Measurements from ENCODE around the gene SYCP2L. TPM values are rescaled to one million over a fixed set of nuclear protein-coding genes. Genes with fewer than 3 reads are reported as not detected.

Gene SYCP2L
- total and polyA plus RNA-seq, 2 of the 4 experiments (the other 2 are of a cell fraction) = 0.05 TPM; not detected in 1

DNA sequence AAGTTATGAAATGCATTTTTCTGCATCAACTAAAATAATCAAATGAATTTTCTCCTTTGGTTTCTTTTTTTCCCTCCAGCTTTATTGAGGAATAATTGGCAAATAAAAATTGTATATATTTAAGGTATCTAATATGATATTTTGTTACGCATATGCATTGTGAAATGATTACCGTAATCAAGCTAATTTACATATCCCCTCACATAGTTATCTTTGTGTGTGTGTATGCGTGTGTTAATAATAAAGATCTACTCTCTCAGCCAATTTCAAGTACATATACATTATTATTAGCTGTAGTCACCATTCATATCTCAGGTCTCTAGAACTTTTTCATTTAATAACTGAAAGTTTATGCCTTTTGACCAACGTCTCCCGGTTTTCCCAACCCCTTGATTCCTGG, 61.1 kb downstream of the SYCP2L start:
- H3K9me3 ChIP-seq (ENCODE audit: control insufficient read depth, insufficient read depth, low read length) = no peaks in the 10 kb centered on the region
- no peak overlapping the region for H3K4me3 ChIP-seq (ENCODE audit: insufficient read depth, low read depth, low read length)
- H2AFZ ChIP-seq (replicated peaks; ENCODE audit: low read length, poor library complexity) = no peak overlapping the region
- no peak overlapping the region for H3K27ac ChIP-seq (ENCODE audit: insufficient read depth, low read length)
- intact Hi-C loops (cut with micrococcal nuclease) (no loop called here), in situ Hi-C loops (cut with MboI; ENCODE audit: low sequenced_read_pairs) (no loop called here), dilution Hi-C loops (cut with HindIII; ENCODE audit: low sequenced_read_pairs, unreplicated experiment) (no loop called here)
- H3K27me3 ChIP-seq (ENCODE audit: control insufficient read depth, insufficient read depth, low read length) = peaks cover 5% of the 10 kb centered on the region; the same call in 1 of the 2 replicates
- no peak for ATAC-seq (ENCODE audit: low read depth)
- H2BK5ac ChIP-seq (ENCODE audit: low read depth, low read length, poor library complexity, severe bottlenecking) = no peak overlapping the region
- peaks cover 4% of the 10 kb centered on the region; the same call in 1 of the 2 replicates for H4K20me1 ChIP-seq (ENCODE audit: insufficient read depth, low read length)
- H2AK5ac ChIP-seq (ENCODE audit: low read depth, low read length) = no peak overlapping the region
- TF ChIP-seq MXI1 (IDR thresholded peaks at IDR 0.05; ENCODE audit: borderline replicate concordance, low read depth, low read length) (no peak), CHD1 (IDR thresholded peaks at IDR 0.05; ENCODE audit: low read depth, low read length) (no peak), SMC3 (IDR thresholded peaks at IDR 0.05; ENCODE audit: low read depth, low read length) (no peak), BHLHE40 (IDR thresholded peaks at IDR 0.05; ENCODE audit: low read depth, low read length) (no peak), FOS (IDR thresholded peaks at IDR 0.05; ENCODE audit: low read depth, low read length) (no peak), RCOR1 (IDR thresholded peaks at IDR 0.05; ENCODE audit: insufficient replicate concordance, low read length) (no peak), NFE2L2 (IDR thresholded peaks at IDR 0.05; ENCODE audit: low read depth, low read length) (no peak), MAFK (IDR thresholded peaks at IDR 0.05; ENCODE audit: low read depth, low read length) (no peak), CEBPB (IDR thresholded peaks at IDR 0.05; ENCODE audit: low read depth, low read length) (no peak), RFX5 (IDR thresholded peaks at IDR 0.05; ENCODE audit: low read depth, low read length) (no peak), RAD21 (IDR thresholded peaks at IDR 0.05; ENCODE audit: low read length) (no peak), POLR2A (IDR thresholded peaks at IDR 0.05; ENCODE audit: low read depth, low read length) (no peak), MAZ (IDR thresholded peaks at IDR 0.05; ENCODE audit: borderline replicate concordance, low read depth, low read length) (no peak)
- TF ChIP-seq, protein P1, sequence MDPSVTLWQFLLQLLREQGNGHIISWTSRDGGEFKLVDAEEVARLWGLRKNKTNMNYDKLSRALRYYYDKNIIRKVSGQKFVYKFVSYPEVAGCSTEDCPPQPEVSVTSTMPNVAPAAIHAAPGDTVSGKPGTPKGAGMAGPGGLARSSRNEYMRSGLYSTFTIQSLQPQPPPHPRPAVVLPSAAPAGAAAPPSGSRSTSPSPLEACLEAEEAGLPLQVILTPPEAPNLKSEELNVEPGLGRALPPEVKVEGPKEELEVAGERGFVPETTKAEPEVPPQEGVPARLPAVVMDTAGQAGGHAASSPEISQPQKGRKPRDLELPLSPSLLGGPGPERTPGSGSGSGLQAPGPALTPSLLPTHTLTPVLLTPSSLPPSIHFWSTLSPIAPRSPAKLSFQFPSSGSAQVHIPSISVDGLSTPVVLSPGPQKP (IDR thresholded peaks at IDR 0.05; ENCODE audit: borderline replicate concordance, low read depth, low read length) = no peak
- TF ChIP-seq, protein P2, sequence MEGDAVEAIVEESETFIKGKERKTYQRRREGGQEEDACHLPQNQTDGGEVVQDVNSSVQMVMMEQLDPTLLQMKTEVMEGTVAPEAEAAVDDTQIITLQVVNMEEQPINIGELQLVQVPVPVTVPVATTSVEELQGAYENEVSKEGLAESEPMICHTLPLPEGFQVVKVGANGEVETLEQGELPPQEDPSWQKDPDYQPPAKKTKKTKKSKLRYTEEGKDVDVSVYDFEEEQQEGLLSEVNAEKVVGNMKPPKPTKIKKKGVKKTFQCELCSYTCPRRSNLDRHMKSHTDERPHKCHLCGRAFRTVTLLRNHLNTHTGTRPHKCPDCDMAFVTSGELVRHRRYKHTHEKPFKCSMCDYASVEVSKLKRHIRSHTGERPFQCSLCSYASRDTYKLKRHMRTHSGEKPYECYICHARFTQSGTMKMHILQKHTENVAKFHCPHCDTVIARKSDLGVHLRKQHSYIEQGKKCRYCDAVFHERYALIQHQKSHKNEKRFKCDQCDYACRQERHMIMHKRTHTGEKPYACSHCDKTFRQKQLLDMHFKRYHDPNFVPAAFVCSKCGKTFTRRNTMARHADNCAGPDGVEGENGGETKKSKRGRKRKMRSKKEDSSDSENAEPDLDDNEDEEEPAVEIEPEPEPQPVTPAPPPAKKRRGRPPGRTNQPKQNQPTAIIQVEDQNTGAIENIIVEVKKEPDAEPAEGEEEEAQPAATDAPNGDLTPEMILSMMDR (conservative IDR thresholded peaks at IDR 0.05; ENCODE audit: low read depth, low read length) = no peak
- TF ChIP-seq, protein P3, sequence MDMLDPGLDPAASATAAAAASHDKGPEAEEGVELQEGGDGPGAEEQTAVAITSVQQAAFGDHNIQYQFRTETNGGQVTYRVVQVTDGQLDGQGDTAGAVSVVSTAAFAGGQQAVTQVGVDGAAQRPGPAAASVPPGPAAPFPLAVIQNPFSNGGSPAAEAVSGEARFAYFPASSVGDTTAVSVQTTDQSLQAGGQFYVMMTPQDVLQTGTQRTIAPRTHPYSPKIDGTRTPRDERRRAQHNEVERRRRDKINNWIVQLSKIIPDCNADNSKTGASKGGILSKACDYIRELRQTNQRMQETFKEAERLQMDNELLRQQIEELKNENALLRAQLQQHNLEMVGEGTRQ (IDR thresholded peaks at IDR 0.05; ENCODE audit: low read depth, low read length) = no peak
- no peak overlapping the region for H4K8ac ChIP-seq (ENCODE audit: low read depth in 2 of 2, low read length in 2 of 2)
- no peak overlapping the region for H2AK9ac ChIP-seq (replicated peaks; ENCODE audit: low read depth, low read length, poor library complexity)
- H3K18ac ChIP-seq (ENCODE audit: low read depth, low read length) = no peak overlapping the region
- H2BK120ac ChIP-seq (ENCODE audit: low read depth, low read length) = no peak overlapping the region
- no TSS peak for BruUV-seq (replicated peaks)
- no peak for DNase-seq
- no peak overlapping the region for H4K91ac ChIP-seq (ENCODE audit: insufficient read depth, low read depth, low read length)
- no peak overlapping the region for H3K9ac ChIP-seq (ENCODE audit: low read depth, low read length)
- no peaks in the 10 kb centered on the region for H3K79me1 ChIP-seq (ENCODE audit: low read depth in 1 of 2, low read length in 2 of 2)
- ChIA-PET POLR2A (ENCODE audit: unreplicated experiment) (no interaction called here), CTCF (no interaction called here)
- H3K56ac ChIP-seq (ENCODE audit: extremely low read depth, insufficient read depth, low read length) = no peak overlapping the region
- no peak overlapping the region for H3K14ac ChIP-seq (replicated peaks; ENCODE audit: low read depth, low read length)
- H3K9me1 ChIP-seq (ENCODE audit: insufficient read depth, low read length) = 0 out of 2 replicates have a peak, but pooled peaks cover 3% of the 10 kb centered on the region
- H2BK15ac ChIP-seq (ENCODE audit: low read depth, low read length) = no peak overlapping the region
- no peak overlapping the region for H3K4me2 ChIP-seq (ENCODE audit: low read depth, low read length)
- H2BK20ac ChIP-seq (ENCODE audit: low read depth, low read length) = no peak overlapping the region
- no peak overlapping the region for H3K4ac ChIP-seq (ENCODE audit: low read depth, low read length)
- H4K5ac ChIP-seq (ENCODE audit: low read depth, low read length) = no peak overlapping the region
- peaks cover 3% of the 10 kb centered on the region; the same call in 1 of the 2 replicates for H3K4me1 ChIP-seq (ENCODE audit: control insufficient read depth, insufficient read depth, low read length)
- no peaks in the 10 kb centered on the region for H3K36me3 ChIP-seq (ENCODE audit: control insufficient read depth, insufficient read depth, low read length)
- whole genome bisulfite sequencing, 2 experiments (ENCODE audit: extremely low coverage in 2 of 2, insufficient read length in 1 of 2) = no CpG with 5 or more reads among the region's 5 CpGs
- no peak overlapping the region for H3K23ac ChIP-seq (ENCODE audit: low read depth, low read length)

Data from IMR-90 (cell line).